GM18520 (cell line): Measurements from ENCODE around the gene TMPRSS11E.
"Not testable (repeated sequence)": the region's sequence is repeated elsewhere in the genome, so short reads cannot be mapped to it uniquely, and the experiment has no call there.

ENCODE experiments used
- ATAC-seq: cut with Tn5 transposase; IDR thresholded peaks from one replicate; pipeline ENCODE4 v1.9.1; 2021; ENCODE audit not compliant: unreplicated experiment

Gene TMPRSS11E

DNA sequence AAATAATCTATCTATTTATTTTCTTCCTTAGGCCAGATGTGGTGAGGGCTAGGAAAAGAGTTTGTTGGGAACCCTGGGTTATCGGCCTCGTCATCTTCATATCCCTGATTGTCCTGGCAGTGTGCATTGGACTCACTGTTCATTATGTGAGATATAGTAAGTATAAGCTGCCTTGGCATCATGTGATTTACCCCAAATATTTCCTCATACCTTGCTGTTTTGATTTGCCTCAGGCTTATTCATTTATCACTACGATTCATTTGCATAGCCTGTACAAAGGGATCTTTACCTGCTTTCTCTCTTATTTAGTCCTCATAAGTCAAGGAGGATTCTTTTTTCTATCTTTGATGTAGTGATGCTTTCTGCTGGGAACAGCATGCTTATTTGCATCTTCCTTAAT, 14.5 kb downstream of the TMPRSS11E start:
- no peak for ATAC-seq

DNA sequence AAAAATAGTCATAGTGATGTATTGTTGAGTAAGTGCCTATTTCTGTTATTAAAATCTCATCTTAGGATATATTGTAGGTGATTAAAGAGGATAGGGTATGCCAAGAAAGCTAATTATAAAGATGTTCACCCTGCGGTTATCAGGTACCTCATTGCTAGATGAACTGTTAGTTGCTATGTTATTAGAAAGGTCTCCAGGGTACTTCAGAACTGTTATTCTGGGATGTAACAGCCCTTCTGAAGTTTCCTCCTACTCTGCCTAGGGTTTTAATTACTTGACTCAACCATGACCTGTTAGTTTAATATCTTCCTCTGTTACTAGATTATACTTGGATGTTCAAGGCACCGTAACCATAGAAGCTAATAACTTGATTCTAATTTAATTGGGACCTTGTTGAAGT, 15.4 kb downstream of the TMPRSS11E start:
- no peak for ATAC-seq

DNA sequence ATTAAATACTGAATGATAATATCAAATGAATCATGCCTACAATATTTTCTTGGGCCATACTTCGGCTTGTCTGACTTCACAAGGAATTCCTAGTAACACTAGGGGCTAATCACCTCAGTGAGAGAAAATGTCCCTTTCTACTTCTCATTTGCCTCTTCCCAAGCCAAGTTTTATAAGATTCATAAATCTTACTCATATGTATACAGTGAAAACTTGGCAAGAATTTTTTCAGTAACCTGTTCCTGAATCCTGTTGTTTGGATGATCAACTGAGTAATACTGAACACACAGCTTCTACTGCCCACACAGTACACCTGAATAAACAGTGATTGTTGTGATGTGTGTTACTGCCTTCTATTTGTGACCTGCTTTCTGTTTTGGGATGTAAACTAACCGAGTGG, 16.5 kb downstream of the TMPRSS11E start:
- ATAC-seq: no peak

DNA sequence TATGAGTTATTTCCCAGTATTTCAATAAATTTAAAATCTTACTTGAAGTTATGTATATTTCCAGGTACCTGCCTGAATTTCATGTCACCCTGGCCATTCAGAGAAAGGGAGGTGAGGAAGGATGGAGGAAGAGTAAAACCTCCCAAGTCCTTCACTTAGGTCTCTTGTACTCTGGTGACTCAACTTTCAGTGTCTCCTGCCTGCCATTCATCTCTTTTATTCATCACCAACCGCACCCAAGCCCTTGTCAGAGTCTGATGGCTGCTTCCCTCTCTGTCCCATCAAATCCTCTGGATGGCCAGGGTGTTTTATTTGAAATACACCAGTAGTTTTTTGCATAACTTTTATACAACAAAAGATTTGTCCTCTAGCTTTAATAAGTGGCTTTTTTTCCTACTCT, 17.8 kb downstream of the TMPRSS11E start:
- ATAC-seq: no peak

DNA sequence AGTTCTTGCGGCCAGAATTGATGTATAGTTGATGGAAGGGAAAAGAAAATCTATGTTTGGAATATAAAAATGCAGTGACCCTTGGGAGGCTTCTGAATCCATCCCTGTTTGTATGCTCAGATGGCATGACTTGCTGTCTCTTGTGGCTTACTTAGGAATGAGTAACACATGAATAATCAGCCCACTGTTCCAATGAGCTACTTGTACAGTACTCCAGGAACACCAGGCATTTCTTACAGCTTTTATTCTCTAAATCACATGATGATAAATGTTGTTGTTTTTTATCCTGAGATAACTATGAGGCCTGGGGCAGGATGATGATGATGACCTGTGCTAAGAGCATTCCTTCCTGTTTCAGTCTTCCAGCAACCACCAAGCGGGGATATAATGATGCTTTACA, 18.9 kb downstream of the TMPRSS11E start:
- no peak for ATAC-seq

DNA sequence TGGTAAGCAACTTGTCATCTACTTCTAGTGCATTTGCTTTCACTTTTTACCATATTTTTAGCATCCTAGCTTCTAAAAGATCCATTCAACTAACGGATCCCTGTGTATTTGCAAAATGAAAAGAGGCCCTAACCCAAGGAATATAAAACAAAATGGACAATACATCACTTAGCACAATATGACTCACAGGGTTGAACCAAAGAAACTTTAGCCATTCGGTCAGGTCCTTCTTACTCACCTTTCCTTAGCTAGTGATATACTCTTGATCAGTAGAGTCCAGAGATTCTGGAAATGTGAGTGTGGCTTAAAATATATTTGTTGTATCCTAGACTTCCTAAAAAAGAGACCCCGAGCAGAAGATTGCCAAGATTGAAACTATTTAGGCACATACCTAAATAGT, 19.5 kb downstream of the TMPRSS11E start:
- no peak for ATAC-seq

DNA sequence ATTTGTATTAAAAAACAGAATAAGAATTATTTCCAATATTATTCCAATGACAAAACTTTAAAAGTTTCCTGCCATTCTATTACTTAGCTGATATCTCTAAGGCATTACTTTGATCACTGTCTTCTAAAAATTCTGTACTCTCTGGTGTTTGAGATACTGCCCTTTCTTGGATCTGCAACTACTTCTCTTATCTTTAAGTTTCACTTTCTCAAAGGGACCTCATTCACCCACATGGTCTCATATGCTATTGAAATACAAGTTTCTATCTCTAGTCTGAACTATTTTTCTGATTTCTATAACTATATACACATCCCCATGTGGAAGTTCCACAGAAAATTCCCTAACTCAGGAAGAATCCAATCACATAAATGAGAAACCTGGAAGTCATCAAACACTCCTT, 22.2 kb downstream of the TMPRSS11E start:
- ATAC-seq: no peak

DNA sequence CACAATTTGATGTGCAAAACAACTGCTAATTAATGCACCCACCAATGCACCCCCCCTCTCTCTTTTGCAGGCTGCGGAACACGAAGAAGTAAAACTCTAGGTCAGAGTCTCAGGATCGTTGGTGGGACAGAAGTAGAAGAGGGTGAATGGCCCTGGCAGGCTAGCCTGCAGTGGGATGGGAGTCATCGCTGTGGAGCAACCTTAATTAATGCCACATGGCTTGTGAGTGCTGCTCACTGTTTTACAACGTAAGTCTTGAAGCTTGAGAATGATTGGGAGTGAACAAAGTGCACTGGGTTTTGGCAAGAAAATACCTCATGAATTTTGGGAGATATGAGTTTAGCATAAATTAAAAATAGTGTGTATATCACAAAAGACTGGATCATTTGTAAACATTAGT, 28.9 kb downstream of the TMPRSS11E start:
- no peak for ATAC-seq

DNA sequence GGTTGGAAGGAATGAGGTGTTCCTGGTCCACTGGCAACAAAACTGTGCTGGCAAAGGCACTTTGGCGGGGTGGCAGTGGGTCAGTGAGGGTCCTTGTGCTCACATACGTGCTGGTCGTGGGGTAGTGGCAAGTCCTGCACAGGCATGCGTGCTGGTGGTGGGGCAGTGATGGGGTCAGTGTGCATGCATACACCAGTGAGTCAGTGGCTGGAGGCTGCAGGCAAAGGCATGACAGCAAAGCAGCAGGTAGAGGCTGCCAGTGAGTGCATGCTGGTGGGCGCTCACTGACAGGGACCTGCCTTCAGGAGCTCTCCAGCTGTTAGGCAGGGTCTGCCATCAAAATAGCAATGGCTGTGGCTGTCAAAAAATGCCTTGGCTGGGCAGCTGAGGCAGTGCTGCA, 42.1 kb downstream of the TMPRSS11E start:
- ATAC-seq: no peak

DNA sequence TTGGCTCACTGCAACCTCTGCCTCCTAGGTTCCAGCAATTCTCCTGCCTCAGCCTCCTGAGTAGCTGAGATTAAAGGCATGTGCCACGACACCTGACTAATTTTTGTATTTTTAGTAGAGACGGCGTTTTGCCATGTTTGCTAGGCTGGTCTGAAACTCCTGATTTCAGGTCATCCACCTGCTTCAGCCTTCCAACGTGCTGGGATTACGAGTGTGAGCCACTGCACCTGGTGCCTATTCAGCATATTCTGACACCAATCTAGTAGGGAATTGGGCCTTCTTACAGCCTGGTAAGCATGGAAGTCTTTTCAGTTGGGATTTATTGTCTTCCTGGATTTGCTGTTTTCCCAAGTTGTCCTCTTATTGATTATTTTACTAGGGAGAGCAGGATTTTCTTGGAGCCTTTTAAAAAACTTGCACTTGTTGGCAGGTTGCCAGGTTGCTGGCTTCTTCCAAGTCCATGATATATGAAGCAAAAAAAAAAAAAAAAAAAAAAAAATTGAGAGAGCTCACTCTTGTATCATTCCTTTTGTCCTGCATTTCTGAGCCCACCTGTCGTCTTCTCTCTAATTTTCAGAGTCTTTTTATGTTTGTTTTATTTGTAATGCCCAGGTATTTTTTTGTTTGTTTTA, 43.7 kb downstream of the TMPRSS11E start:
- no peak for ATAC-seq

DNA sequence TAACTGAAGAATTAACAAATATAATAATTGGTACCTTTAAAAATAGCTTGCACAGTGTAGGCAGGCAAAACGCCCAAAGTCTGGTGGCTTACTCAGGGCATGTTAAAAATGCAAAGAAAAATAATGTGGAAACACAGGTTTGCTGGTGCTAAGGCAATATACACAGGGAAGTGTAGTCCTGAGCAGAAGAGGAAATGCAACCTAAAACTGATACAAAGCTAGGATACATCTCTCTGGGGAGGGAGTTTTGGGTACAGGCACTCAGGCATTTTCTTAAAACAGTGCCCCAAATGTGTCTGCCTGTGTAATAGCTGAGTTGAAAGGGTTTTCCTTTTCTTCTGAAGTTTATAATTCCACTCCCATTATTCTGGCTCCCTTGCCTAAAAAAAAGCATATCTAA, 47.4 kb downstream of the TMPRSS11E start:
- ATAC-seq: no peak

DNA sequence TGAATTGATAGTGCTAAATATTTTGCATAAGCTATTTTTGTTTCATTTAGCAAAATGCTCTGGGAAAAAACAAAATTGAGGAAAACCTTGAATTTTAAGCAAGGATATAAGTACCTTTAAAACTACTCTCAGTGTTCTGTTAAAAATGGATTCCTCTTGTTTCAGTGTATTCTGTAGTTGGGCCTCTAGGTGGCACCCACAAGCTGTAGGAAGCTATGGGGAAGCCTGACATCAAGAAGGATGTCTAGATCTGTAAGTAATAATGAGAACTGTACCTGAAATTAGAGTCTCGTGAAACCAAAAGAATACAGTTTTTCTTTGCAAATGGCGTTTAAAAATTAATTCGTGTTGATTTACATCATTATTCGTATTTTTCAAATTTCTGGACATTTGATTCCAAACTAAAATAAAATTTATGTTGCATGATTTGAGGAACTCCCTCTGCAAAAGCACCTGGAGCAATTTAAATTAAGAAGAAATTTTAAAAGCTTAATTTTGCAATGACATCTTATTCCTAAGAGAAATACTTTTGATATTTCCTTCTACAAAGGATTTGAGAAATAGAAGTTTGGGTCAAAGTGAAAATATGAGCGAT, 51.2 kb downstream of the TMPRSS11E start:
- peak; percentile 88 for ATAC-seq

DNA sequence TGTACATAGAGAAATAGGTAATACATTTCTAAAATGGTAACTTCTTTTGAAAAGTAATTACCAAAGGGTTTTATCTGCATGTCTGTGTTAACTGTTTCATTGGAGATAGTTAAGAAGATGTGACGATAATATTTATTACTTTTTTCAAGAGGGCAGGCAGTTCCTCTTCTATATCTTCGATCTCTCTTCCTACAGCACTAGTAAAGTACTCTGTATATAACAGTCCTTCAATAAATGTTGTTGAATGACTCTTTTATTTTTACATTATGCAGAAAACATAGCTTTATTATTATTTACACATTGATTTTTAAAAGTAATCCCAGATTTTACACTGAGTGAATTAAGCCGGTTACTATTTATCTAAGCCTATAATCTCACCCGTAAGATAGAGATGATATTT, 51.8 kb downstream of the TMPRSS11E start:
- ATAC-seq: no peak

DNA sequence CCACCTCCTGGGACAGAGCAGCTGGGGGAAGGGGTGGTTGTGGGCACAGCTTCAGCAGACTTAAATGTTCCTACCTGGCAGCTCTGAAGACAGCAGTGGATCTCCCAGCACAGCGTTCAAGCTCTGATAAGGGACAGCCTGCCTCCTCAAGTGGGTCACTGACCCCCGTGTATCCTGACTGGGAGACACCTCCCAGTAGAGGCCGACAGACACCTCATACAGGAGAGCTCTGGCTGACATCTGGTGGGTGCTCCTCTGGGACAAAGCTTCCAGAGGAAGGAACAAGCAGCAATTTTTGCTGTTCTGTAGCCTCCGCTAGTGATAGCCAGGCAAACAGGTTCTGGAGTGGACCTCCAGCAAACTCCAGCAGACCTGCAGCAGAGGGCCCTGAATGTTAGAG, 56.2 kb downstream of the TMPRSS11E start:
- not testable (repeated sequence) for ATAC-seq

DNA sequence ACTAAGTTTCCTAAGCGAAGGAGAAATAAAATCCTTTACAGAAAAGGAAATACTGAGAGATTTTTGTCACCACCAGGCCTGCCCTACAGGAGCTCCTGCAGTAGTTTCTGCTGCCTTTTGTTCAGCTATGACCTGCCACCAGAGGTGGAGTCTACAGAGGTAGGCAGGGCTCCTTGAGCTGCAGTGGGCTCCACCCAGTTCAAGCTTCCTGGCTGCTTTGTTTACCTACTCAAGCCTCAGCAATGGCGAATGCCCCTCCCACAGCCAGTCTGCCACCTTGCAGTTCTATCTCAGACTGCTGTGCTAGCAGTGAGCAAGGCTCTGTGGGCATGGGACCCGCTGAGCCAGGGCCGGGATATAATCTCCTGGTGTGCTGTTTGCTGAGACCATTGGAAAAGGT, 57.6 kb downstream of the TMPRSS11E start:
- ATAC-seq: not testable (repeated sequence)

DNA sequence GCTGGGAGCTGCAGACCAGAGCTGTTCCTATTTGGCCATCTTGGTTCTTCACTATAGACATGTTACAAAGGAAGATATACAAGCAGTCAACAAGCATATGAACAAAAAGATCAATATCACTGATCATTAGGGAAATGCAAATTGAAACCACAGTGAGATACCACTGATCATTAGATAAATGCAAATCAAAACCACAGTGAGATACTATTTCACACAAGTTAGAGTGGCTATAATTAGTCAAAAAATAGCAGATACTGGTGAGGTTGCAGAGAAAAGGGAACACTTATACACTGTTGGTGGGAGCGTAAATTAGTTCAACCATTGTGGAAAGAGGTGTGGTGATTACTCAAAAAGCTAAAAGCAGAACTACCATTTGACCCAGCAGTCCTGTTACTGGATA, 58.2 kb downstream of the TMPRSS11E start:
- ATAC-seq: peak; percentile 95

DNA sequence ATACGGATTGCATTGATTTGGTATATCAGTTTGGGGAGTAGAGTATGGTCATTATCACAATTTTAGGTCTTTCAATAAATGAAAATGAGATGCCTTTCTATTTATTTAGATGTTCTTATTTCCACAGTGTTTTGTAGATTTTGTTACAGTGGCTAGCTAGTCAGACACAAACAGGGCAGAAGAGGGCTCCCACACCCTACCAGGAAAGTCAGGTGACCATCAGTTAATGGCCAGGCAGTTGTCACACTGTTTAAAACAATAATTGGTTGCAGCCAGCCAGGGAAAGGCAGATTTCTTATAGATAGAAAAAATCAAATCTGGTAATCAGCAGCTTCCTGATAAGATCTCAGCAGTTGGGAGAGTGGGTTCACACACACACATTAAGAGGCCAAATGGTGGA, 71.6 kb downstream of the TMPRSS11E start:
- no peak for ATAC-seq

DNA sequence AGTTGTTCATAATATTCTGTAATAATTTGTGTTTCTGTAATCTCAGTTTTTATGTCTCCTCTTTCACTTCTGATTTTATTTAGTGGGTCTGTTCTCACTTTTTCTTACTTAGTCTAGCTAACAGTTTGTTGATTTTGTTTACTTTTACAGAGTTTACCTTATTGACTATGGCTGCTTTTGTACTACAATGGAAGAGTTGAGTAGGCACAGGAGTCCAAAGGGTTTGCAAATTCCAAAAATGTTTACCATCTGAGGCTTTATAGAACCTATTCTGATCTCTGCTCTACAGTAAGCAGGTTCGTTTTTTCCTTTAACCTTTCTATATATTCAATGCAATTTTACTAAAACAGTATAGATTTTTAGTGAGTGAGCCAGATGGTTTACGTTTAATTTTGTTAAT, 73.7 kb downstream of the TMPRSS11E start:
- ATAC-seq: no peak

DNA sequence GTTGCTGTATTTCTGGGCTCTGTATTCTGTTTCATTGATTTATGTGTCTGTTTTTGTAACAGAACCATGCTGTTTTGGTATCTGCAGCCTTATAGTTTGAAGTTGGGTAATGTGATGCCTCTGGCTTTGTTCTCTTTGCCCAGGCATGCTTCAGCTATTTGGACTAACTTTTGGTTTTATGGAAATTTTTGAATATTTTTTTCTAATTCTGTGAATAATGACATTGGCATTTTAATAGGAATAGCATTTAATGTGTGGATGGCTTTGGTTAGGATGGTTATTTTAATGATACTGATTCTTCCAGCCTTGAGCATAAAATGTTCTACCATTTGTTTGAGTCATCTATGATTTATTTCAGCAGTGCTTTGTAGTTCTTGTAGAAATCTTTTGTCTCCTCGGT, 75.0 kb downstream of the TMPRSS11E start:
- not testable (repeated sequence) for ATAC-seq

DNA sequence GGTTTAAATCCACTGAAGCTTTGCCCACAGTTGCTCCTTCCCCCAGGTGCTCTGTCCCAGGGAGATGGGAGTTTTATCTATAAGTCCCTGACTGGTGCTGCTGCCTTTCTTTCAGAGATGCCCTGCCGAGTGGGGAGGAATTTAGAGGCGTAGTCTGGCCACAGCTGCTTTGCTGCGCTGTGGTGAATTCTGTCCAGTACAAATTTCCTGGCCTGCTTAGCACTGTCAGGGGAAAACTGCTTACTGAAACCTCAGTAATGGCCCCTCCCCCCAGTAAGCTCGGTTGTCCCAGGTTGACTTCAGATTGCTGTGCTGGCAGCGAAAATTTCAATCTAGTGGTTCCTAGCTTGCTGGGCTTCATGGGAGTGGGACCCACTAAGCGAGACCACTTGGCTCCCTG, 88.7 kb downstream of the TMPRSS11E start:
- no peak for ATAC-seq

DNA sequence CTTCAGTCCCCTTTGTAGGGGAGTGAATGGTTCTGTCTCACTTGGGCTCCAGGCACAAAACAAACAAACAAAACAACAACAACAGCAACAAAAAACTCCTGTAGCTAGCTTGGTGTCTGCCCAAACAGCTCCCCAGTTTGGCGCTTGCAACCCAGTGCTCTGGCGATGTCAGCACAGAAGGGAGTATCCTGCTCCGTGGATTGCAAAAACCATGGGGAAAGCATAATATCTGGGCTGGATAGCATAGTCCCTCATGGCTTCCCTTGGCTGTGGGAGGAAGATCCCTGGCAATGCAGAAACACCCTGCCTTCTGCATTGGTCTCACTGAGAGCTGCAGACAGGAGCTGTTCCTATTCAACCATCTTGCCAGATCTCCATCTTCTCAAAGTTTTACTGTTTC, 89.1 kb downstream of the TMPRSS11E start:
- no peak for ATAC-seq

DNA sequence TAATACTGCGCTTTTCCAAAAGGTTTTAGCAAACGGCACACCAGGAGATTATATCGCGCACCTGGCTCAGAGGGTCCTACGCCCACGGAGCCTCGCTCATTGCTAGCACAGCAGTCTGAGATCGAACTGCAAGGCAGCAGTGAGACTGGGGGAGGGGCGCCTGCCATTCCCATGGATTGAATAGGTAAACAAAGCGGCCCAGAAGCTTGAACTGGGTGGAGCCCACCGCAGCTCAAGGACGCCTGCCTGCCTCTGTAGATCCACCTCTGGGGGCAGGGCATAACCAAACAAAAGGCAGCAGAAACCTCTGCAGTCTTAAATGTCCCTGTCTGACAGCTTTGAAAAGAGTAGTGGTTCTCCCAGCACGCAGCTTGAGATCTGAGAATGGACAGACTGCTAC, 95.5 kb downstream of the TMPRSS11E start:
- not testable (repeated sequence) for ATAC-seq
